Panc1 (cell line): ENCODE data around the gene SNX10. TPM values are rescaled to one million over a fixed set of nuclear protein-coding genes. Genes with fewer than 3 reads are reported as not detected.

Experiments
- ATAC-seq: fragments of 200-7000 bp; cut with Tn5 transposase; 2 replicates; pipeline ENCODE4 v1.9.1; 2020; ENCODE audit warnings: mild to moderate bottlenecking, moderate library complexity
- BruUV-seq: library from RNA; stranded (reverse); fragments of 400-500 nt; replicated peaks from 2 replicates; lab custom pipeline; 2021; lab: Mats Ljungman, UMichigan
- CTCF ChIA-PET: fragments of 300-600 bp; sonication (Branson Sonifier 250); formaldehyde crosslinking; loops from one replicate; lab custom pipeline; 2022; ENCODE audit warnings: antibody characterized with exemption; lab: Charles Lee
- POLR2A ChIA-PET: fragments of 300-600 bp; sonication (Branson Sonifier 250); formaldehyde crosslinking; loops from one replicate; lab custom pipeline; 2022; ENCODE audit warnings: antibody characterized with exemption; lab: Charles Lee
- DNase-seq: peaks from one replicate; pipeline ENCODE4 v3.0.0-alpha.2; 2010; ENCODE audit warnings: low read depth, low spot score
- H3K27ac ChIP-seq: 2 replicates; pipeline ENCODE4 v1.5.1; 2011; ENCODE audit warnings: mild to moderate bottlenecking, low read length, inconsistent platforms
- H3K27me3 ChIP-seq: fragments of 200-500 bp; sonication (Bioruptor generic); 2 replicates; pipeline ENCODE4 v1.6.0; 2014; ENCODE audit warnings: low read length, inconsistent platforms; ENCODE audit not compliant: control insufficient read depth, insufficient read depth
- H3K36me3 ChIP-seq: fragments of 200-500 bp; sonication (Bioruptor generic); 2 replicates; pipeline ENCODE4 v1.5.1; 2014; ENCODE audit warnings: inconsistent platforms, mild to moderate bottlenecking, low read length, moderate library complexity; ENCODE audit not compliant: control insufficient read depth, insufficient read depth
- H3K4me1 ChIP-seq: 2 replicates; pipeline ENCODE4 v1.5.1; 2011; ENCODE audit warnings: inconsistent platforms, mild to moderate bottlenecking, low read length, moderate library complexity; ENCODE audit not compliant: control insufficient read depth, insufficient read depth
- H3K4me3 ChIP-seq, 2 experiments: 2 replicates each; pipeline ENCODE4 v1.5.1; 2011 to 2012; ENCODE audit warnings: low read depth in 2 of 2, low read length in 2 of 2, mild to moderate bottlenecking in 2 of 2, inconsistent platforms in 1 of 2, moderate library complexity in 1 of 2
- H3K9me3 ChIP-seq: fragments of 200-500 bp; sonication (Bioruptor generic); 2 replicates; pipeline ENCODE4 v1.5.1; 2014; ENCODE audit warnings: low read depth, mild to moderate bottlenecking, inconsistent platforms, low read length, moderate library complexity; ENCODE audit not compliant: control insufficient read depth, insufficient read depth
- CTCF ChIP-seq: fragments of 450-650 bp; IDR thresholded peaks from 2 replicates; pipeline ENCODE4 v1.5.1; 2017; ENCODE audit warnings: mild to moderate bottlenecking
- POLR2AphosphoS5 ChIP-seq: IDR thresholded peaks from 2 replicates; pipeline ENCODE4 v1.6.1; 2012; ENCODE audit warnings: mild to moderate bottlenecking, low read depth, low read length, moderate library complexity
- REST ChIP-seq, 2 experiments: IDR thresholded peaks; 2 replicates each; pipeline ENCODE4 v1.6.1; 2011 to 2012; ENCODE audit warnings: low read depth in 2 of 2, control low read depth in 1 of 2, low read length in 1 of 2, mild to moderate bottlenecking in 1 of 2, moderate library complexity in 1 of 2; ENCODE audit not compliant: insufficient read depth in 1 of 2
- SIN3A ChIP-seq: IDR thresholded peaks from 2 replicates; pipeline ENCODE4 v1.6.1; 2012; ENCODE audit warnings: low read depth, mild to moderate bottlenecking, low read length, moderate library complexity, borderline replicate concordance; ENCODE audit not compliant: insufficient read depth
- TCF7L2 ChIP-seq: IDR thresholded peaks from 2 replicates; pipeline ENCODE4 v1.6.1; 2011; ENCODE audit warnings: mild to moderate bottlenecking, low read depth, low read length, inconsistent platforms
- in situ Hi-C: cut with HindIII; loops from 2 replicates; pipeline ENCODE4 v1.10.0; 2016; ENCODE audit warnings: low sequenced_read_pairs, low pct_unique_long_range_greater_than_20kb
- intact Hi-C: fragments of 100-400 bp; cut with micrococcal nuclease; formaldehyde crosslinking; loops from one replicate; pipeline ENCODE4 v1.10.0; 2022; ENCODE audit not compliant: unreplicated experiment
- total RNA-seq: library from RNA; stranded (reverse); gene quantifications from one replicate; pipeline ENCODE4 v1.2.1, GENCODE V29; 2021; ENCODE audit not compliant: unreplicated experiment

Gene SNX10
- total RNA-seq, 1 experiment from 2014 or later, result 21.8 TPM

- TF ChIP-seq POLR2AphosphoS5 (no peak), TCF7L2 (no peak), REST (IDR thresholded peaks at IDR 0.05; ENCODE audit: insufficient read depth in 1 of 2, low read depth in 2 of 2, low read length in 1 of 2) (no peak), SIN3A (no peak), CTCF (no peak)
- no peak for ATAC-seq
- Histone ChIP-seq H3K36me3 (no peaks in the 10 kb centered on the region), H3K4me3 (no peak overlapping the region), H3K4me1 (no peaks in the 10 kb centered on the region), H3K27ac (no peak overlapping the region), H3K27me3 (no peaks in the 10 kb centered on the region), H3K9me3 (no peaks in the 10 kb centered on the region)
- POLR2A ChIA-PET, result interaction anchor here (0.6 kb wide), 1 partner anchor 36 kb away, joined by 4 read pairs; no protein-coding TSS in a partner anchor
- in situ Hi-C loops, result no loop called here
- no TSS peak for BruUV-seq
- intact Hi-C loops, result no loop called here
- CTCF ChIA-PET, result interaction anchor here (0.6 kb wide), 1 partner anchor 374 kb away, joined by 3 read pairs; no protein-coding TSS in a partner anchor
- no peak for DNase-seq
Measured at GRCh38 chr7:26307791-26308190, 16.1 kb downstream of the SNX10 start.

GRCh38 chr7:26308551-26308950 is 16.9 kb downstream of the SNX10 start:
- in situ Hi-C loops (no loop called here), intact Hi-C loops (no loop called here)
- TF ChIP-seq POLR2AphosphoS5, result no peak
- no peak for TF ChIP-seq REST (IDR thresholded peaks at IDR 0.05; ENCODE audit: insufficient read depth in 1 of 2, low read depth in 2 of 2, low read length in 1 of 2)
- no peak for TF ChIP-seq CTCF
- TF ChIP-seq SIN3A, result no peak
- Histone ChIP-seq H3K36me3 (no peaks in the 10 kb centered on the region), H3K4me1 (no peaks in the 10 kb centered on the region), H3K27me3 (no peaks in the 10 kb centered on the region), H3K4me3 (no peak overlapping the region), H3K9me3 (no peaks in the 10 kb centered on the region), H3K27ac (no peak overlapping the region)
- DNase-seq (no peak), ATAC-seq (no peak)
- no TSS peak for BruUV-seq
- POLR2A ChIA-PET, result no interaction called here
- CTCF ChIA-PET, result no interaction called here
